ENCODE data around the gene MTTP.

MTTP gene

DNA sequence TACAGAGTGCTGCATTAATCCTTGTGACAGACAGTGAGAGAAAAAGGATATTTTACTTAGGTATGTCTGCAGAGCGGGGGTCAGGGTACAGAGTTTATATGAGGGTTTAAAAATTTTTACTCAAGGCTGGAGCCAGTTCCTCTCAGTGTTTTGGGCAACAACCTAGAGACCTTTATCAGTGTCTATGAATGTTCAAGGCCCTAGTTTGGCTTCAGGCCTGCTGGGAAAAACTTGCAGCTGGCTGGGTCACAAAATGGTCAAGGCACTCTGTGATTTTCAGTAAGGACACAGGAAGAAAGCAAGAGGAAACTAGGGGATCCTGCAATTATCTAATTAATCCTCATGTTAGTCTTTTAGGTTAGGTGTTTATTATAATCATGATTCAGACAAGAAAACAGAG is 93.8 kb downstream of the MTTP start:
- Histone ChIP-seq H3K9me3 (ENCODE audit: insufficient read depth, low read depth, low read length) (no peaks in the 10 kb centered on the region), H4K8ac (ENCODE audit: low read depth, low read length) (no peak overlapping the region), H3K36me3 (ENCODE audit: control insufficient read depth in 1 of 2, insufficient read depth in 2 of 2, low read length in 2 of 2) (no peaks in the 10 kb centered on the region), H4K91ac (ENCODE audit: low read depth, low read length) (no peak overlapping the region), H2BK120ac (ENCODE audit: insufficient read depth, low read length, poor library complexity) (no peak overlapping the region), H3K23ac (ENCODE audit: low read length) (no peak overlapping the region), H3K27me3 (ENCODE audit: insufficient read depth, low read length) (no peaks in the 10 kb centered on the region), H4K12ac (ENCODE audit: low read depth, low read length) (no peak overlapping the region), H2AK5ac (ENCODE audit: low read length) (no peak overlapping the region), H3K4ac (ENCODE audit: low read depth, low read length) (no peak overlapping the region), H2BK12ac (ENCODE audit: low read length) (no peak overlapping the region), H3K4me3 (ENCODE audit: low read depth, low read length) (no peak overlapping the region), H3K4me1 (ENCODE audit: control insufficient read depth in 1 of 2, insufficient read depth in 2 of 2, low read length in 2 of 2) (no peaks in the 10 kb centered on the region), H3K4me2 (ENCODE audit: low read length) (no peak overlapping the region), H2BK5ac (ENCODE audit: low read depth, low read length, poor library complexity) (no peak overlapping the region), H3K79me2 (ENCODE audit: control insufficient read depth, insufficient read depth, low read length, poor library complexity) (no peaks in the 10 kb centered on the region), H2AFZ (ENCODE audit: insufficient read depth, low read length, poor library complexity) (no peak overlapping the region), H3K18ac (ENCODE audit: low read length) (no peak overlapping the region), H3K14ac (ENCODE audit: low read length) (no peak overlapping the region), H3K79me1 (ENCODE audit: low read length) (no peaks in the 10 kb centered on the region), H3K27ac (ENCODE audit: low read depth, low read length) (no peak overlapping the region), H3K9ac (ENCODE audit: low read length) (no peak overlapping the region)
- WGBS (ENCODE audit: extremely low coverage, insufficient coverage, insufficient read length), result no CpG with 5 or more reads among the region's 1 CpG
- DNase-seq, result no peak

DNA sequence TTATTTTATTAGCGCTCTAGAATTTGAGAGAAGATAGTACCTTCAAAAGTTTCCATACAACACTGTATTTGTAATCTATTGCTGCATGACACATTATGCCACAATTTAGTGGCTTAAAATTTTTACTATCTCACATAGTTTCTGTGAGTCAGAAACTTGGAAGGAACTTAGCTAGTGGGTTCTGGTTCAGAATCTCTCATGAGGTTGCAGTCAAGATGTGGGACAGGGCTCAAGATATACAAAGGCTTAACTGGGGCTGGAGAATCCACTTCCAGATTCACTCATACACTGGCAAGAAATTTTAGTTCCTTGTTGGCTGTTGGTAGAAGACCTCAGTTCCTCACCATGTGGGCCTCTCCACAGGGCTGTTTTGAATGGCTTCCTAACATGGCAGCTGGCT is 94.5 kb downstream of the MTTP start:
- H3K9me3 ChIP-seq (ENCODE audit: insufficient read depth, low read depth, low read length), result no peaks in the 10 kb centered on the region
- no peak overlapping the region for H4K12ac ChIP-seq (ENCODE audit: low read depth, low read length)
- no peak overlapping the region for H2AFZ ChIP-seq (ENCODE audit: insufficient read depth, low read length, poor library complexity)
- no CpG with 5 or more reads among the region's 1 CpG for WGBS (ENCODE audit: extremely low coverage, insufficient coverage, insufficient read length)
- H3K27ac ChIP-seq (ENCODE audit: low read depth, low read length), result no peak overlapping the region
- H3K18ac ChIP-seq (ENCODE audit: low read length), result no peak overlapping the region
- H2BK12ac ChIP-seq (ENCODE audit: low read length), result no peak overlapping the region
- H3K27me3 ChIP-seq (ENCODE audit: insufficient read depth, low read length), result no peaks in the 10 kb centered on the region
- H3K4me3 ChIP-seq (ENCODE audit: low read depth, low read length), result no peak overlapping the region
- no peaks in the 10 kb centered on the region for H3K79me2 ChIP-seq (ENCODE audit: control insufficient read depth, insufficient read depth, low read length, poor library complexity)
- no peak overlapping the region for H3K4ac ChIP-seq (ENCODE audit: low read depth, low read length)
- H2BK5ac ChIP-seq (ENCODE audit: low read depth, low read length, poor library complexity), result no peak overlapping the region
- no peak overlapping the region for H3K14ac ChIP-seq (ENCODE audit: low read length)
- no peak overlapping the region for H3K4me2 ChIP-seq (ENCODE audit: low read length)
- no peaks in the 10 kb centered on the region for H3K4me1 ChIP-seq (ENCODE audit: control insufficient read depth in 1 of 2, insufficient read depth in 2 of 2, low read length in 2 of 2)
- no peak overlapping the region for H2AK5ac ChIP-seq (ENCODE audit: low read length)
- H3K79me1 ChIP-seq (ENCODE audit: low read length), result no peaks in the 10 kb centered on the region
- H2BK120ac ChIP-seq (ENCODE audit: insufficient read depth, low read length, poor library complexity), result no peak overlapping the region
- DNase-seq, result peak in 1 of 2 donors; percentile 34
- no peak overlapping the region for H4K91ac ChIP-seq (ENCODE audit: low read depth, low read length)
- no peak overlapping the region for H4K8ac ChIP-seq (ENCODE audit: low read depth, low read length)
- no peak overlapping the region for H3K9ac ChIP-seq (ENCODE audit: low read length)
- H3K36me3 ChIP-seq (ENCODE audit: control insufficient read depth in 1 of 2, insufficient read depth in 2 of 2, low read length in 2 of 2), result no peaks in the 10 kb centered on the region
- H3K23ac ChIP-seq (ENCODE audit: low read length), result no peak overlapping the region

DNA sequence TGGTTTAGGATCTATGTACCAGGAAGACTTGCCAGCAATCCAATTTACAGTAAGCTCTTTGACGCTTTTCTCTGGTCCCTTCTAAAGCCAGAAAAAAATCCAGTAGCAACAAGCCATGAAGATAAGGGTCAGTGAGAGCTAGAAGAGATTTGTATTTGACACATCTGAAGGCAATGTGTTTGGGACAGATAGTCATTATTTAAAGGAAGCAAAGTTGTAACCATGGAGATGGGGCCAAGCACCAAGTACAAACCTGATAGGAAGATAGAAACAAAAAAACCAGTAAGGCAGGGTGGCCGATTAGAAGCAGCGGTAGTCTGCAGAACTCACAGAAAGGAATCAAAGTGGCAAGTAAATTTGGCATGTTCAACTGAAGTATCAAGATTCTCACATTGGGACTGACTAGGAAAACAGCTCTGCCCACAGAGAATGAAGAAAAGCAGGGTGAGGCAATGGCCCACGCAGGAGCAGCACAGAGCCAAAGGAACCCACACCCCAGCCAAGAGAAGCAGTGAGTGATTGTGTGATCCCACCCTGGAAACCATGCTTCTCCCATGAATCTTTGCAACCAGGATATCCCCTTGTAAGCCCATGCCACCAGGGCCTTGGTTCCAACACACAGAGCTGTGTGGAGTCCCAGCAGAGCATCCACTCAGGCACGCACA is 95.9 kb downstream of the MTTP start:
- H2AFZ ChIP-seq (ENCODE audit: insufficient read depth, low read length, poor library complexity), result no peak overlapping the region
- H3K79me2 ChIP-seq (ENCODE audit: control insufficient read depth, insufficient read depth, low read length, poor library complexity), result no peaks in the 10 kb centered on the region
- H3K4ac ChIP-seq (ENCODE audit: low read depth, low read length), result no peak overlapping the region
- H3K27ac ChIP-seq (ENCODE audit: low read depth, low read length), result no peak overlapping the region
- no peak overlapping the region for H2BK5ac ChIP-seq (ENCODE audit: low read depth, low read length, poor library complexity)
- DNase-seq, result peak in 1 of 2 donors; percentile 21
- no peaks in the 10 kb centered on the region for H3K9me3 ChIP-seq (ENCODE audit: insufficient read depth, low read depth, low read length)
- H3K23ac ChIP-seq (ENCODE audit: low read length), result no peak overlapping the region
- no peak overlapping the region for H4K91ac ChIP-seq (ENCODE audit: low read depth, low read length)
- no peak overlapping the region for H4K8ac ChIP-seq (ENCODE audit: low read depth, low read length)
- H3K36me3 ChIP-seq (ENCODE audit: control insufficient read depth in 1 of 2, insufficient read depth in 2 of 2, low read length in 2 of 2), result no peaks in the 10 kb centered on the region
- no peak overlapping the region for H2AK5ac ChIP-seq (ENCODE audit: low read length)
- no peak overlapping the region for H2BK12ac ChIP-seq (ENCODE audit: low read length)
- H2BK120ac ChIP-seq (ENCODE audit: insufficient read depth, low read length, poor library complexity), result no peak overlapping the region
- no peaks in the 10 kb centered on the region for H3K4me1 ChIP-seq (ENCODE audit: control insufficient read depth in 1 of 2, insufficient read depth in 2 of 2, low read length in 2 of 2)
- H4K12ac ChIP-seq (ENCODE audit: low read depth, low read length), result no peak overlapping the region
- no peaks in the 10 kb centered on the region for H3K79me1 ChIP-seq (ENCODE audit: low read length)
- no peak overlapping the region for H3K4me2 ChIP-seq (ENCODE audit: low read length)
- WGBS (ENCODE audit: extremely low coverage, insufficient coverage, insufficient read length), result no CpG with 5 or more reads among the region's 5 CpGs
- no peak overlapping the region for H3K4me3 ChIP-seq (ENCODE audit: low read depth, low read length)
- H3K27me3 ChIP-seq (ENCODE audit: insufficient read depth, low read length), result no peaks in the 10 kb centered on the region
- no peak overlapping the region for H3K18ac ChIP-seq (ENCODE audit: low read length)
- no peak overlapping the region for H3K14ac ChIP-seq (ENCODE audit: low read length)
- H3K9ac ChIP-seq (ENCODE audit: low read length), result no peak overlapping the region
